ENCODE data around the gene ERC1. TPM values are rescaled to one million over a fixed set of nuclear protein-coding genes. Genes with fewer than 3 reads are reported as not detected.

The ERC1 gene
- total RNA-seq, 1 donor from 2014 or later = 82.2 TPM

DNA sequence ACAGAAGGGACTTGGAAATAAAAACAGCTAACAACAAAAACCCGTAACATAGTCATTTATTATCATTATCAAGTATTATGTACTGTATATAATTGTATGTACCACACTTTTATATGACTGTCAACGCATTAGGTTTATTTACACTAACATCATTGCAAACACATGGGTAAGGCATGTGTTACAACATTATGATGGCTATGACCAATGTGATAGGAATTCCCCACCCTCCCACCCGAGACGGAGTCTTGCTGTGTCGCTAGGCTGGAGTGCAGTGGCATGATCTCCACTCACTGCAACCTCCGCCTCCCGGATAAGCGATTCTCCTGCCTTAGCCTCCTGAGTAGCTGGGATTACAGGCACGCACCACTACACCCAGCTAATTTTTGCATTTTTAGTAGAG, 82.6 kb downstream of the ERC1 start:
- Mint-ChIP-seq H3K4me1 (ENCODE audit: low read depth, unreplicated experiment) (peaks cover 10% of the 10 kb centered on the region), H3K27ac (ENCODE audit: unreplicated experiment) (no peak overlapping the region), H3K4me3 (ENCODE audit: unreplicated experiment) (no peak overlapping the region), H3K27me3 (ENCODE audit: unreplicated experiment) (no peaks in the 10 kb centered on the region), H3K36me3 (ENCODE audit: unreplicated experiment) (no peaks in the 10 kb centered on the region), H3K9me3 (ENCODE audit: unreplicated experiment) (no peaks in the 10 kb centered on the region)
- TF ChIP-seq, protein P1, sequence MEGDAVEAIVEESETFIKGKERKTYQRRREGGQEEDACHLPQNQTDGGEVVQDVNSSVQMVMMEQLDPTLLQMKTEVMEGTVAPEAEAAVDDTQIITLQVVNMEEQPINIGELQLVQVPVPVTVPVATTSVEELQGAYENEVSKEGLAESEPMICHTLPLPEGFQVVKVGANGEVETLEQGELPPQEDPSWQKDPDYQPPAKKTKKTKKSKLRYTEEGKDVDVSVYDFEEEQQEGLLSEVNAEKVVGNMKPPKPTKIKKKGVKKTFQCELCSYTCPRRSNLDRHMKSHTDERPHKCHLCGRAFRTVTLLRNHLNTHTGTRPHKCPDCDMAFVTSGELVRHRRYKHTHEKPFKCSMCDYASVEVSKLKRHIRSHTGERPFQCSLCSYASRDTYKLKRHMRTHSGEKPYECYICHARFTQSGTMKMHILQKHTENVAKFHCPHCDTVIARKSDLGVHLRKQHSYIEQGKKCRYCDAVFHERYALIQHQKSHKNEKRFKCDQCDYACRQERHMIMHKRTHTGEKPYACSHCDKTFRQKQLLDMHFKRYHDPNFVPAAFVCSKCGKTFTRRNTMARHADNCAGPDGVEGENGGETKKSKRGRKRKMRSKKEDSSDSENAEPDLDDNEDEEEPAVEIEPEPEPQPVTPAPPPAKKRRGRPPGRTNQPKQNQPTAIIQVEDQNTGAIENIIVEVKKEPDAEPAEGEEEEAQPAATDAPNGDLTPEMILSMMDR (IDR thresholded peaks at IDR 0.05; ENCODE audit: partially characterized antibody, unreplicated experiment) = no peak
- no peak for DNase-seq

DNA sequence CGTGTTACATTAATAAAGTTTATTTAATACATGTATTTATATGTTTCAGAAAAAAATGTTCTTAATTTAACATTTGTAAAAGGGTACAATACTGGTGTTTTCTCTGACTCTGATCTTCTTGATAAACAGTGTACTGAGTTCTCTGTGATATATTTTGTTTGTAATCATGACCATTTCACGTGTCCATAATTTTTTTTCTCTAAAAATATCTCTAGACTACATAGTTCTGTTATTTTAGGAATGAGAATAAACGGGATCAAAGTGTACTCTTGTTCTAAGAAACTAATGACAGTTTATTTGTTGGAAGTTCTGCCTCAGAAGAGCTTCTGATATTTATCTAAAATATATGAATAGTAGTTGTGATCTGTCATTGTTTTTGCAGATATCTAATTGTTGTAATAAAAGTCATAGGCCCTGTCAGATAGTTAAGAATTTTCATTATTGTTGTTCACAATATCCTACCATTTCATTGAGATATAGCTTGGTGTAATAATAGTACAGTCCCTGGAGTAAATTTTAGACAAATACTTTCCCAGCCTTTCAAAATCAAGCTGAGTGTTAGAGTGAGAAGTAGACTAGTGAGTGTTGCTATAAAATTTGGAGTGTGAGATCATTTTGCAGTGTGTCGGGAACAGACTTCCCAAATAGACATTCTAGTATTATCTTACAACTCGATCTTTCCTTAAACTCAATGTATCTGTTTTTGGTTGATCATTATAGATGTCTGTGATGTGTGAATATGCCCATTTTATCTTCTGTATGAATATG, 86.2 kb downstream of the ERC1 start:
- Mint-ChIP-seq H3K4me3 (ENCODE audit: unreplicated experiment) (no peak overlapping the region), H3K27ac (ENCODE audit: unreplicated experiment) (no peak overlapping the region), H3K27me3 (ENCODE audit: unreplicated experiment) (no peaks in the 10 kb centered on the region), H3K4me1 (ENCODE audit: low read depth, unreplicated experiment) (peaks cover 10% of the 10 kb centered on the region), H3K9me3 (ENCODE audit: unreplicated experiment) (no peaks in the 10 kb centered on the region), H3K36me3 (ENCODE audit: unreplicated experiment) (peaks cover 4% of the 10 kb centered on the region)
- TF ChIP-seq, protein P1 (IDR thresholded peaks at IDR 0.05; ENCODE audit: partially characterized antibody, unreplicated experiment) = no peak
- no peak for DNase-seq

DNA sequence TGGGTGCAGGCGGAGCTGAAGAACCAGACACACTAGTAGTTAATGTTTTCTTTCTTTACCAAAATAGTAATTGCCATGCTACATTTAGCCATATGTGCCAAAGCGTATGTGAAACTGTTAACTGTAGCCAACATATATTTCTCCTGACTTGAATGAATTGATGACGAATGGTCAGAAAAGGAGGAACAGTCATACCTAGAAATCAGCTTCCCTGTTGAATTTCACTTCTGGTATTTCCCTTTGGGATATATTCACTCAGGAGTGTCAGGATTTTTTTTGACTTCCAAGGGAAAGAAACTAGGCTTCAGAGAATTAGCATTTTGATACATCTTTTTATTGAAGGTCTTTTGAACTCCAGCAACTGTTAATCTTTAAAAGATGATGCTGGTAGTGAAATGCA, 87.0 kb downstream of the ERC1 start:
- Mint-ChIP-seq H3K9me3 (ENCODE audit: unreplicated experiment) (no peaks in the 10 kb centered on the region), H3K27ac (ENCODE audit: unreplicated experiment) (no peak overlapping the region), H3K27me3 (ENCODE audit: unreplicated experiment) (no peaks in the 10 kb centered on the region), H3K4me3 (ENCODE audit: unreplicated experiment) (no peak overlapping the region), H3K36me3 (ENCODE audit: unreplicated experiment) (peaks cover 4% of the 10 kb centered on the region), H3K4me1 (ENCODE audit: low read depth, unreplicated experiment) (peaks cover 13% of the 10 kb centered on the region)
- TF ChIP-seq, protein P1 (IDR thresholded peaks at IDR 0.05; ENCODE audit: partially characterized antibody, unreplicated experiment) = no peak
- no peak for DNase-seq

- Mint-ChIP-seq H3K27ac (ENCODE audit: unreplicated experiment) (no peak overlapping the region), H3K4me3 (ENCODE audit: unreplicated experiment) (no peak overlapping the region), H3K36me3 (ENCODE audit: unreplicated experiment) (peaks cover 4% of the 10 kb centered on the region), H3K27me3 (ENCODE audit: unreplicated experiment) (no peaks in the 10 kb centered on the region), H3K4me1 (ENCODE audit: low read depth, unreplicated experiment) (peaks cover 22% of the 10 kb centered on the region), H3K9me3 (ENCODE audit: unreplicated experiment) (no peaks in the 10 kb centered on the region)
- DNase-seq = no peak
- TF ChIP-seq, protein P1 (IDR thresholded peaks at IDR 0.05; ENCODE audit: partially characterized antibody, unreplicated experiment) = no peak
Measured at GRCh38 chr12:1080520-1081223, 89.6 kb downstream of the ERC1 start.

Measured in glutamatergic neuron (in vitro differentiated cells).